Naive B cell (primary cell): Measurements from ENCODE around the gene GDPGP1. TPM values are rescaled to one million over a fixed set of nuclear protein-coding genes. Genes with fewer than 3 reads are reported as not detected.
"Not testable (repeated sequence)": the region's sequence is repeated elsewhere in the genome, so short reads cannot be mapped to it uniquely, and the experiment has no call there.

ENCODE experiments used
- ATAC-seq, 2 donors: fragments of 150-1000 bp; cut with Tn5 transposase; 2 replicates each; pipeline ENCODE4 v1.10.0; 2021; ENCODE audit warnings: low read depth in 2 of 2, mild to moderate bottlenecking in 2 of 2, moderate library complexity in 2 of 2
- DNase-seq: peaks from one replicate; pipeline ENCODE4 v3.0.0; 2022
- H3K27ac Mint-ChIP-seq, 6 donors: one replicate each; pipeline ENCODE4 v1.8.0; 2020 to 2022; ENCODE audit warnings: mild to moderate bottlenecking in 6 of 6, mixed read lengths in 6 of 6, moderate library complexity in 5 of 6, inconsistent platforms in 2 of 6
- H3K27me3 Mint-ChIP-seq, 3 donors: one replicate each; pipeline ENCODE4 v1.8.0; 2021 to 2022; ENCODE audit warnings: mixed read lengths in 3 of 3, mild to moderate bottlenecking in 1 of 3
- H3K36me3 Mint-ChIP-seq, 2 donors: one replicate each; pipeline ENCODE4 v1.8.0; 2020 to 2022; ENCODE audit warnings: mixed read lengths in 2 of 2, inconsistent platforms in 1 of 2, mild to moderate bottlenecking in 1 of 2
- H3K4me1 Mint-ChIP-seq, 3 donors: one replicate each; pipeline ENCODE4 v1.8.0; 2020 to 2022; ENCODE audit warnings: mixed read lengths in 3 of 3, inconsistent platforms in 1 of 3, mild to moderate bottlenecking in 1 of 3, moderate library complexity in 1 of 3
- H3K4me3 Mint-ChIP-seq, 8 donors: one replicate each; pipeline ENCODE4 v1.8.0; 2020 to 2022; ENCODE audit warnings: mild to moderate bottlenecking in 8 of 8, mixed read lengths in 8 of 8, moderate library complexity in 8 of 8, inconsistent platforms in 2 of 8
- H3K9me3 Mint-ChIP-seq, 7 donors: one replicate each; pipeline ENCODE4 v1.8.0; 2020 to 2022; ENCODE audit warnings: mixed read lengths in 7 of 7, mild to moderate bottlenecking in 5 of 7, inconsistent platforms in 2 of 7, moderate library complexity in 1 of 7
- polyA plus RNA-seq, 6 donors: library from polyadenylated mRNA; unstranded; fragments of 300-500 nt; fragmentation: Illumina TruSeq; gene quantifications; one replicate each; pipeline ENCODE4 v1.2.3, GENCODE V29; 2021; ENCODE audit warnings: low read depth in 6 of 6

The GDPGP1 gene
- 1 to 10 TPM in 4 of 6 donors, under 1 TPM in 2; 0.70 to 2.1 (median 1.3) TPM for polyA plus RNA-seq

DNA sequence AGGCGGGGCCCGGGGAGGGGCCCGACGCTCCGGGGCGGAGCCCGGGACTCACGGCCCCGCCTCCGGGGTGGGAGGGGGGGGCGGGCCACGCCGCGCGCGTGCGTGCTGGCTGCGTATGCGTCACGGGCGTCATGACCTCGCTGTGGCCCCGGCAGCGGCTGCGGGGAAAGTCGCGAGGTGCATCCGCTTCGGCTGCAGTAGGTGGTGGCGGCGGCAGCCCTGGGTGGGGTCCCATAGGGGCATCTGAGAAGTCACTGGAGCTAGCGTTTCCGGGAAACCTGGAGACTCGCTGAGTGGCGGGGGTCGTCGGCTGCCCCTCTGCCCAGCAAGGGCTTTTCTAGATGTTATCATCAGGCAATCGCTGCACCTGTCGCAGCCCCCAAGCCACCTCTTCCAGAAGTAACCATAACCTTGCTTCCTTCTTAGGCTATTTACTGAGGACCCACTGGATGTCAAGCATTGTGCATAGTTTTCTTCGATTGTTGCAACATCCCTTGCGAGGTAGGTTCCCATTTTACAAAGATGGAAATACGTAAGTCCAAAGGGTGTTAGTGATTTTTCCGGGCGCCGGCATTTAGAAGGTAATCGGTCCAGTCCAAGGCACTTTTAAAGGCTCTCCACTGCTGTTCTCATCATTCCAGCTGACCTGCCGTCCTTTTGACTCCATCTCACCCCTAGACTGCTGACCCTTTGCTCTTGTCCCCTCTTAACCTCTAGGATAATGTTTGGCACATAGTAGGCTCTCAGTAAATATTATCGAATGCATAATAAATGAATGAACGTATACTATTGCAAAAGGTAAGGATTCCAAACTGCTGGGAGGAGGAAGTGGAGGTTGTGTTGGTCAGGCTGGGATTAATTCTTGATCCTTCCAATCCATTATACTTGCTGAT is at the start of gene GDPGP1:
Gene GDPGP1, plus strand, starts transcription at position 114 of the 893 bp plus-strand sequence. CDS start 6,700 bp downstream, outside the sequence.
- Mint-ChIP-seq H3K27me3 (no peaks in the 10 kb centered on the region), H3K9me3 (no peaks in the 10 kb centered on the region), H3K36me3 (peaks cover 13 to 23% of the 10 kb centered on the region in 2 donors), H3K4me1 (peaks cover 44 to 64% (median 48%) of the 10 kb centered on the region in 3 donors), H3K4me3 (peak within 1 kb of the TSS; percentile 85 to 97 (median 93)), H3K27ac (peak within 1 kb of the TSS; percentile 97 to 100 (median 99))
- peak; percentile 64 to 67 for ATAC-seq
- DNase-seq, result no peak

DNA sequence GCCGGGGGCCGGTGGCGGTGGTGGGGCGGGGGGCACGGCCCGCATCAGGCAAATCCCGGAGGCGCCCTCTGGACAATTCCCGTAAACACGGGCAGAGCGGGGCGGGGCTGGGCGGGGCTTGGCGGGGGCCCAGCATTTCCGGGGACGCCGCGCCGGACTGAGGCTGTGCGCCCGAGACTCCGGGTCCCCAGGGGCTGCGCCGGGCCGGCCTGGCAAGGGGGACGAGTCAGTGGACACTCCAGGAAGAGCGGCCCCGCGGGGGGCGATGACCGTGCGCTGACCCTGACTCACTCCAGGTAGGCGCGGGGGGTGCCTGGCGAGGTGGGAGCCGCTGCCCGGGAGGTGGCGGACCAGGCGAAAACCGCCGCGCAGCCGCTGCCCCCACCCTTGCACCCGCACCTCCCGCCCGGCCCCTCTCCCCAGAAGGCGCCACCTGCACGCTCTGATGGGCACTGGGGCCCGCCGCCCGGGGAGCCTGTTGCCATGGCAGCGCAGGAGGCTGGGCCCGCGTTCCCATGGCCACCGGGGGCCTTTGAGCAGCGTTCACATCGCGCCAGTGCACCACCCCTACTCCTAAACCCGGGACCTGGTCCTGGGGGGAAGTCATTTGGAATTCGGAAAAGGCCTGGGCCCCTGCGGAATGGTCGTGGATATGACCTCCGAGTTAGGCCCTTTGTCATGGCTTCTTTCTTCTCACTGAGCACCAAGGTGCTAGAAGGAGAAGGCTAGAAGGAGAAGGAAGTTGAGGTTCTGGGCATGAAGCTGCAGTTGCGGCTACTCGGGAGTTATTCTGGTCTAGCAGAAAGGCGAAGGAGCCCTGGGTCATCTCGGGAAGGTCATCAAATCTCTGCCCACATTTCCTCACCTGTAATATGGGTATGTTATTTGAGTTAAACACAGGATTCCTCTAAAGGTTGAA is 49.0 kb upstream of the GDPGP1 start:
- Mint-ChIP-seq H3K27ac (peak overlapping the region; percentile 94 to 99 (median 98)), H3K4me3 (peak overlapping the region; percentile 92 to 98 (median 94)), H3K9me3 (no peaks in the 10 kb centered on the region), H3K36me3 (peaks cover 5 to 7% of the 10 kb centered on the region in 2 donors), H3K4me1 (peaks cover 41 to 77% (median 68%) of the 10 kb centered on the region in 3 donors), H3K27me3 (no peaks in the 10 kb centered on the region)
- peak; percentile 87 for DNase-seq
- ATAC-seq, result peak; percentile 86 to 88

GRCh38 chr15:90187257-90187868 is 46.6 kb upstream of the GDPGP1 start:
- DNase-seq, result no peak
- peaks cover 50 to 79% (median 75%) of the 10 kb centered on the region in 3 donors for H3K4me1 Mint-ChIP-seq
- peak overlapping the region; percentile 91 to 99 (median 92) for H3K27ac Mint-ChIP-seq
- peak overlapping the region; percentile 52 to 84 (median 80) for H3K4me3 Mint-ChIP-seq
- H3K27me3 Mint-ChIP-seq, result no peaks in the 10 kb centered on the region
- H3K9me3 Mint-ChIP-seq, result no peaks in the 10 kb centered on the region
- ATAC-seq, result no peak
- peaks cover 5 to 7% of the 10 kb centered on the region in 2 donors for H3K36me3 Mint-ChIP-seq

DNA sequence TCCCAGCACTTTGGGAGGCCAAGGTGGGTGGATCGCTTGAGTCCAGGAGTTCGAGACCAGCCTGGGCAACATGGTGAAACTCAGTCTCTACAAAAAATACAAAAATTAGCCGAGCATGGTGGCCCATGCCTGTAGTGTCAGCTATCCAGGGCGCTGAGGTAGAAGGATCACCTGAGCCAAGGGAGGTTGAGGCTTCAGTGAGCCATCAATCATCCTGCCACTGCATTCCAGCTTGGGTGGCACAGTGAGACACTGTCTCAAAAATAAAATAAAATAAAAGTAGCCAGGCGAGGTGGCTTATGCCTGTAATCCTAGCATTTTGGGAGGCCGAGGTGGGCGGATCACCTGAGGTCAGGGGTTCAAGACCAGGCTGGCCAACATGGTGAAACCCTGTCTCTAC is 45.9 kb upstream of the GDPGP1 start:
- DNase-seq, ATAC-seq, H3K27me3 Mint-ChIP-seq, H3K9me3 Mint-ChIP-seq, H3K36me3 Mint-ChIP-seq: not testable (repeated sequence)
- Mint-ChIP-seq H3K27ac (peak overlapping the region; percentile 52 to 99 (median 92)), H3K4me3 (peak overlapping the region in 5 of 8 donors; percentile 28 to 81 (median 77)), H3K4me1 (peaks cover 55 to 84% (median 78%) of the 10 kb centered on the region in 3 donors)

DNA sequence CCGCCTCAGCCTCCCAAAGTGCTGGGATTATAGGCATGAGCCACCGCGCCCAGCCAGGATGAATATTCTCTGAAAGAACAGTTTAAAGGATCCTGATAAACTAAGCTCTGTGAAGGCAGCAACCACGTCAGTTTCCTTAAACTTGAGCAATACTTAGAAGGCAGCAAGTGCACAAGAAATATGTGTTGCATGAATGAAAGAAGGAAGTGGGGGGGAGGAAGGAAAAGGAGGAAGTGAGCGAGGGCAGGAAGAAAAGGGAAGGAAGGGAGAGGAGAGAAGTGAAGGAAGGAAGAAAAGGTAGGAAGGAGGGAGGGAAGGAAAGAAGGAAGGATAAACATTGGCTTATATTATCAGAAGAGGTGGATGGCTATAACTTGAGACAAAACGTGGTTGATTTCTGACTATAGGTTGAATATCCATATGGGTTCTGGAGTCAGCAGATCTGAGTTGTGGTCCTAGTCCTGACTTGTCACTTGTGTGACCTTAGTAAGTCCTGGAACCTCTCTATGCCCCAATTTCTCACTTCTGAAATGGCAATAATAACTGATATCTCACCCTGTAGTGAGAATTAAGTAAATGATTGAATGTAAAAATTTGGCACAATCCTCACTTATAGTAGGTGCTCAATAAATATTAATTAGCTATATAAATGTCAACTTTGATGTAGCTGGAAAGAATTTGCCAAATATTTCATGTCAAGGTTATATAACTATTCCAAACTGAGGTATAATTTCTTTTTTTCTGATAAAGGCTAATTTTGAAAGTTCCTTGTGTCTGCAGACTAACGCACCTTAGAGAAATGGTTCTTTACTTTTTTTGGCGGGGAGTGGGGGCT is 44.9 kb upstream of the GDPGP1 start:
- Mint-ChIP-seq H3K27ac (peak overlapping the region; percentile 78 to 100 (median 97)), H3K4me3 (peak overlapping the region; percentile 78 to 96 (median 87)), H3K27me3 (no peaks in the 10 kb centered on the region), H3K36me3 (peaks cover 9 to 13% of the 10 kb centered on the region in 2 donors), H3K9me3 (no peaks in the 10 kb centered on the region), H3K4me1 (peaks cover 57 to 87% (median 80%) of the 10 kb centered on the region in 3 donors)
- DNase-seq, result no peak
- no peak for ATAC-seq

- peaks cover 14 to 18% of the 10 kb centered on the region in 2 donors for H3K36me3 Mint-ChIP-seq
- H3K4me1 Mint-ChIP-seq, result peaks cover 59 to 92% (median 83%) of the 10 kb centered on the region in 3 donors
- no peaks in the 10 kb centered on the region for H3K27me3 Mint-ChIP-seq
- H3K4me3 Mint-ChIP-seq, result peak overlapping the region in 7 of 8 donors; percentile 75 to 96 (median 87)
- H3K9me3 Mint-ChIP-seq, result no peaks in the 10 kb centered on the region
- no peak for DNase-seq
- H3K27ac Mint-ChIP-seq, result peak overlapping the region; percentile 82 to 100 (median 99)
- no peak for ATAC-seq
Measured at GRCh38 chr15:90189781-90190467, 44.1 kb upstream of the GDPGP1 start.

GRCh38 chr15:90190606-90191343 is 43.2 kb upstream of the GDPGP1 start:
- Mint-ChIP-seq H3K4me1 (peaks cover 60 to 94% (median 84%) of the 10 kb centered on the region in 3 donors), H3K27me3 (no peaks in the 10 kb centered on the region), H3K27ac (peak overlapping the region; percentile 82 to 100 (median 99)), H3K36me3 (peaks cover 9 to 12% of the 10 kb centered on the region in 2 donors), H3K4me3 (peak overlapping the region; percentile 78 to 96 (median 90)), H3K9me3 (no peaks in the 10 kb centered on the region)
- ATAC-seq (peak; percentile 62 to 67), DNase-seq (peak; percentile 88)

DNA sequence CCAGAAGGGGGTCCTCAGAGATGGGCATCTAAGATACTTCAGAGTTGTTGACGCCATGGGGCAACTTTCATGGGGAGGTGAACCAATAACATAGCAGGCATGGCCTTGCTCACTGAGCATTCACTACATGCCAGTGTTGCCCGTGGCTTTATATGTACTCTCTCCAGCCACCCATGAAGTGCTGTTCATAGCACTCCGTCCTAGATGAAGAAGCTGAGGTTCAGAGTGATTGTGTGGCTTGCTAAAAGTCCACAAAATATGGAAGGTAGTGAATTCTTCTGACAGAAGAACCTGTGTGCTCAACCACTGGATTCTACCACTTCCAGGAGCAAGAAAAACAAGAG is 42.7 kb upstream of the GDPGP1 start:
- peak overlapping the region; percentile 82 to 100 (median 99) for H3K27ac Mint-ChIP-seq
- DNase-seq (no peak), ATAC-seq (peak; percentile 42 to 43)
- no peaks in the 10 kb centered on the region for H3K9me3 Mint-ChIP-seq
- no peaks in the 10 kb centered on the region for H3K27me3 Mint-ChIP-seq
- peaks cover 9 to 12% of the 10 kb centered on the region in 2 donors for H3K36me3 Mint-ChIP-seq
- H3K4me1 Mint-ChIP-seq, result peaks cover 64 to 94% (median 86%) of the 10 kb centered on the region in 3 donors
- H3K4me3 Mint-ChIP-seq, result peak overlapping the region; percentile 78 to 96 (median 90)

DNA sequence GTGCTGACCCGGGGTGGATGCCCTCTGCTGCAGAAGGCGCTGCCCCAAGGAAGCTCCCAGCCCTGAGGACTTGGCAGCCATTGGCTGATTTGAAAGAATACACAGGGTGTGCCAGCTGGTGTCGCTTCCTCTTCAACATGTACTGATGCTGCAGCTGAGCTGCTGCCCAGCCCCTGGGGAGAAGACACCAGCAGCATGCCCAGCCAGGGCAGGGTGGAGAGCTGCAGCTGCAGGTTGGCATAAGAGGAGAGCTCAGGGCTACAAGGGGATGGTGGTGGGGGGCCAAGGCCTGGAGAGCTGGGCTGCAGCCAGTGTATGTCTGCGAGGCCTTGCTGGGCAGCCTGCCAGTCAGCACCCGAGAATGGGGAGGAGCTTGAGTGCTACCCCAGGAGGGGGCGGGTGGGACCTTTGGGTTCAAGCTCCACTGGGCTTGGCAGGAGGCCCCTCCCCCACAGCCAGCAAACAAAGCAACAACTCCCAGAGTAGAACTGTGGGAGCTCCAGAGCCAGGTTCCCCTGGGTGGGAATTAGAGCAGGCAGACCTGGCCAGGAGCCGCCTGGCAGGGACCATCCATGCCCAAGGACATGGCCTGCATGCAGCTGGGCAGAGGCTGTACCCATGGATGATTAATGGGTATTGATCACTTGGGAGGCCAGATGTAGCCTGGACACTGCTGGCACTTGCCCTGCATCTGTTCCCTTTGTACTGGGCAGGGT is 42.1 kb upstream of the GDPGP1 start:
- Mint-ChIP-seq H3K36me3 (peaks cover 9 to 12% of the 10 kb centered on the region in 2 donors), H3K27me3 (no peaks in the 10 kb centered on the region), H3K27ac (peak overlapping the region; percentile 82 to 100 (median 99)), H3K9me3 (no peaks in the 10 kb centered on the region), H3K4me3 (peak overlapping the region; percentile 78 to 96 (median 90)), H3K4me1 (peaks cover 68 to 96% (median 89%) of the 10 kb centered on the region in 3 donors)
- peak; percentile 85 for DNase-seq
- ATAC-seq, result peak; percentile 81

DNA sequence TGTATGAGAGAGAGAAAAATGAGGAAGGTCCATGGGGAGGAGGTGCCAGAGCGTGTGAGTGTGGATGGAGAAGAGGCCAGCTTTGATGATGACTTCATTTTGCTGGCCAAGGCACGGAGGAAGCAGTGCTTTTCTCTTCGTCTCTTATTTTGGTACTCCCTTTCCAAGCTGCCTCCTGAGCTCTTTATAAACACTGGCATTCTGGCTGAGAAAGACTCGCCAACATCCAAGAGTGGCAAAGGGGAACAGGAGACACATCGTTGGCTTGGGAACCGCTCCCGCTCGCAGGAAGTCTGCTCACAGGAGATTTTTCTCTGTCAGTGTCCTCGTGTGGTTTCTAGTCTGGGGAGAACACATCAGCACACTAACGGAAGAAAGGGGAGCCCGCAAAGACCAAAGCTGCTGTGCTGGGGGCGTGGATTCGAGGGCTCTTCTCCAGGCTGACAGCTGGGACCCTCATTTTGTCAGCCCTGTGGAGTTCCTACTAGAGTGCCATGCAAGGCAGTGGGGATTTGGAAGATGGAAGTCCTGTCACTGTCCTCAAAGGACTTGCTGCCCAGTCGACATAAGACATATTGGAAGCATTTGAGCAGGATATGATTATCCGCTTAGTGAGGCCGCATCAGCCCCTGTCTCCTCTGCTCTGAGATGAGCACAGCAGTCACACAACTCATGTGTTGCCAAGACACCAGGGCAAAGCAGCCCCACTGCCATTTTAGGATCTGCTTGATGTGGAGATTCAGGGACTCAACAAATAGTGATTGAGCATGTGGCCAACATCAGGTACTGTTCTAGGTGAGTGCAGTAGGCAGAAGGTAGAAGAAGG is 40.8 kb upstream of the GDPGP1 start:
- H3K27me3 Mint-ChIP-seq, result no peaks in the 10 kb centered on the region
- peak overlapping the region; percentile 85 to 100 (median 98) for H3K27ac Mint-ChIP-seq
- DNase-seq (no peak), ATAC-seq (no peak)
- peaks cover 62 to 87% (median 82%) of the 10 kb centered on the region in 3 donors for H3K4me1 Mint-ChIP-seq
- no peaks in the 10 kb centered on the region for H3K9me3 Mint-ChIP-seq
- peak overlapping the region; percentile 78 to 96 (median 90) for H3K4me3 Mint-ChIP-seq
- peaks cover 9 to 12% of the 10 kb centered on the region in 2 donors for H3K36me3 Mint-ChIP-seq
